ENCODE results near the gene COQ8B. TPM values are rescaled to one million over a fixed set of nuclear protein-coding genes. Genes with fewer than 3 reads are reported as not detected.

The COQ8B gene
- total and polyA plus RNA-seq, 2 donors (not counting 1 experiment from before 2014, with no cell fraction given): 58.9 to 62.6 TPM

DNA sequence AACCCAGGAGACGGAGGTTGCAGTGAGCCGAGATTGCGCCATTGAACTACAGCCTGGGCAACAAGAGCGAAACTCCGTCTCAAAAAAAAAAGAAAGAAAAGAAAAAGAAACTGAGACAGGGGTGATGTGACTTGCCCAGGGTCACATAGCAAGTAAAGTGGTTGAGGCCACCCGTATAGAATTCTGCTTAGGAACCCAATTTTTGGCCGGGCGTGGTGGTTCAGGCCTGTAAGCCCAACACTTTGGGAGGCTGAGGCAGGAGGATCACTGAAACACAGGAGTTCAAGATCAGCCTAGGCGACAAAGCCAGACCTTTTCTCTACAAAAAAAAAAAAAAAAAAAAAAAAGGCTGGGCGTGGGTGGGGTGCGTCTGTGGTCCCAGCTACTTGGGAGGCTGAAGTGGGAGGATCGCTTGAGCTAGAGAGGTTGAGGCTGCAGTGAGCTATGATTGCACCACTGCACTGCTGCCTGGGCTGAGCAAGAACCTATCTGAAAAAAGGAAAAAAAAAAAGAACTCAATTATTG is 35.6 kb upstream of the COQ8B start:
- peak overlapping the region in 1 of 2 donors; percentile 95 for H3K27ac ChIP-seq (ENCODE audit: low read length in 2 of 2)
- ChIA-PET POLR2A (interaction anchor here (1.1 to 4.7 kb wide), 2 partner anchors 25 to 88 kb away, joined by 4 to 99 read pairs; partner anchors contain the start of genes MIA and RAB4B), CTCF (interaction anchor here (0.7 to 3.0 kb wide), 7 partner anchors 25 to 388 kb away, joined by 3 to 13 read pairs (median 5); partner anchors contain the start of gene RAB4B)
- peaks cover 12 to 29% of the 10 kb centered on the region in 2 experiments for H3K36me3 ChIP-seq (replicated peaks in 1 of 2; ENCODE audit: control extremely low read depth in 1 of 2, control insufficient read depth in 1 of 2, extremely low read depth in 1 of 2, insufficient read depth in 2 of 2, low read length in 1 of 2)
- H3K27ac Mint-ChIP-seq: peak overlapping the region; percentile 95
- H3K4me3 Mint-ChIP-seq: peak overlapping the region; percentile 93
- TF ChIP-seq, protein P1, sequence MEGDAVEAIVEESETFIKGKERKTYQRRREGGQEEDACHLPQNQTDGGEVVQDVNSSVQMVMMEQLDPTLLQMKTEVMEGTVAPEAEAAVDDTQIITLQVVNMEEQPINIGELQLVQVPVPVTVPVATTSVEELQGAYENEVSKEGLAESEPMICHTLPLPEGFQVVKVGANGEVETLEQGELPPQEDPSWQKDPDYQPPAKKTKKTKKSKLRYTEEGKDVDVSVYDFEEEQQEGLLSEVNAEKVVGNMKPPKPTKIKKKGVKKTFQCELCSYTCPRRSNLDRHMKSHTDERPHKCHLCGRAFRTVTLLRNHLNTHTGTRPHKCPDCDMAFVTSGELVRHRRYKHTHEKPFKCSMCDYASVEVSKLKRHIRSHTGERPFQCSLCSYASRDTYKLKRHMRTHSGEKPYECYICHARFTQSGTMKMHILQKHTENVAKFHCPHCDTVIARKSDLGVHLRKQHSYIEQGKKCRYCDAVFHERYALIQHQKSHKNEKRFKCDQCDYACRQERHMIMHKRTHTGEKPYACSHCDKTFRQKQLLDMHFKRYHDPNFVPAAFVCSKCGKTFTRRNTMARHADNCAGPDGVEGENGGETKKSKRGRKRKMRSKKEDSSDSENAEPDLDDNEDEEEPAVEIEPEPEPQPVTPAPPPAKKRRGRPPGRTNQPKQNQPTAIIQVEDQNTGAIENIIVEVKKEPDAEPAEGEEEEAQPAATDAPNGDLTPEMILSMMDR (IDR thresholded peaks at IDR 0.05): no peak
- TF ChIP-seq EZH2 (IDR thresholded peaks at IDR 0.05; ENCODE audit: borderline replicate concordance, insufficient read depth, low read depth, low read length, poor library complexity, severe bottlenecking): no peak
- H3K4me1 ChIP-seq (ENCODE audit: control insufficient read depth in 2 of 2, insufficient read depth in 2 of 2, low read length in 2 of 2): peaks cover 47 to 71% of the 10 kb centered on the region in 2 donors
- 73% methylated on average over 8 of the region's 12 CpGs for WGBS (ENCODE audit: insufficient coverage)
- DNase-seq (no peak), ATAC-seq (ENCODE audit: low read depth) (no peak)
- no peaks in the 10 kb centered on the region for H3K9me3 Mint-ChIP-seq (ENCODE audit: insufficient read depth)
- H2AFZ ChIP-seq (ENCODE audit: insufficient read depth, low read depth, low read length, poor library complexity, severe bottlenecking): no peak overlapping the region
- peaks cover 39% of the 10 kb centered on the region for H4K20me1 ChIP-seq (ENCODE audit: control insufficient read depth, insufficient read depth, low read length, poor library complexity, severe bottlenecking)
- intact Hi-C loops (cut with micrococcal nuclease): loop anchor here (5.0 kb wide), 1 partner anchor 510 kb away; the partner anchor contains the start of gene HNRNPUL1
- peaks cover 74% of the 10 kb centered on the region for H3K79me2 ChIP-seq (ENCODE audit: control insufficient read depth, insufficient read depth, low read length)
- H3K4me3 ChIP-seq (ENCODE audit: control extremely low read depth in 1 of 5, extremely low read depth in 1 of 5, insufficient read depth in 1 of 5, low read depth in 2 of 5, low read length in 4 of 5): peak overlapping the region in 4 of 5 experiments; percentile 77 to 98 (median 88)
- no peaks in the 10 kb centered on the region for H3K27me3 Mint-ChIP-seq
- no peaks in the 10 kb centered on the region for H3K9me3 ChIP-seq (ENCODE audit: control extremely low read depth in 1 of 3, control insufficient read depth in 2 of 3, insufficient read depth in 1 of 3, low read length in 2 of 3)
- no peaks in the 10 kb centered on the region for H3K27me3 ChIP-seq (replicated peaks in 1 of 4; ENCODE audit: control extremely low read depth in 1 of 4, control insufficient read depth in 3 of 4, insufficient read depth in 4 of 4, low read length in 3 of 4)
- H3K4me2 ChIP-seq (replicated peaks; ENCODE audit: low read depth, low read length, poor library complexity, severe bottlenecking): peak overlapping the region; percentile 82
- peak overlapping the region; percentile 96 for H3K9ac ChIP-seq (ENCODE audit: low read length)
- H3K4me1 Mint-ChIP-seq: peaks cover 58% of the 10 kb centered on the region
